Esophagus squamous epithelium (tissue), 4 donors: ENCODE data around the gene MS4A3.

Source experiments
- POLR2A ChIP-seq, 4 donors: fragments of 450-650 bp; IDR thresholded peaks; one replicate each; pipeline ENCODE4 v1.6.1; 2017; ENCODE audit warnings: antibody characterized with exemption in 4 of 4, mild to moderate bottlenecking in 4 of 4, moderate library complexity in 3 of 4
- TF ChIP-seq, protein P1 (sequence below), 6 experiments: fragments of 450-650 bp in 4 of 6; fragments of 200-600 bp in 2 of 6; sonication (generic) in 2 of 6; IDR thresholded peaks; one replicate each; pipeline ENCODE4 v1.5.1; 2016 to 2019; ENCODE audit warnings: antibody characterized with exemption in 6 of 6, mild to moderate bottlenecking in 4 of 6, moderate library complexity in 4 of 6

DNA sequence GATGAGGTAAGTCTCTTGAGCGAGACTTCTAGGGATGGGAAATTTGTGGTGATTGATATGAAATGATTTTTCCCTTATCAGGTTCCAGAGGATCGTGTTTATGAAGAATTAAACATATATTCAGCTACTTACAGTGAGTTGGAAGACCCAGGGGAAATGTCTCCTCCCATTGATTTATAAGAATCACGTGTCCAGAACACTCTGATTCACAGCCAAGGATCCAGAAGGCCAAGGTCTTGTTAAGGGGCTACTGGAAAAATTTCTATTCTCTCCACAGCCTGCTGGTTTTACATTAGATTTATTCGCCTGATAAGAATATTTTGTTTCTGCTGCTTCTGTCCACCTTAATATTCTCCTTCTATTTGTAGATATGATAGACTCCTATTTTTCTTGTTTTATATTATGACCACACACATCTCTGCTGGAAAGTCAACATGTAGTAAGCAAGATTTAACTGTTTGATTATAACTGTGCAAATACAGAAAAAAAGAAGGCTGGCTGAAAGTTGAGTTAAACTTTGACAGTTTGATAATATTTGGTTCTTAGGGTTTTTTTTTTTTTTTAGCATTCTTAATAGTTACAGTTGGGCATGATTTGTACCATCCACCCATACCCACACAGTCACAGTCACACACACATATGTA, 39.1 kb downstream of the MS4A3 start:
- TF ChIP-seq, protein P1, sequence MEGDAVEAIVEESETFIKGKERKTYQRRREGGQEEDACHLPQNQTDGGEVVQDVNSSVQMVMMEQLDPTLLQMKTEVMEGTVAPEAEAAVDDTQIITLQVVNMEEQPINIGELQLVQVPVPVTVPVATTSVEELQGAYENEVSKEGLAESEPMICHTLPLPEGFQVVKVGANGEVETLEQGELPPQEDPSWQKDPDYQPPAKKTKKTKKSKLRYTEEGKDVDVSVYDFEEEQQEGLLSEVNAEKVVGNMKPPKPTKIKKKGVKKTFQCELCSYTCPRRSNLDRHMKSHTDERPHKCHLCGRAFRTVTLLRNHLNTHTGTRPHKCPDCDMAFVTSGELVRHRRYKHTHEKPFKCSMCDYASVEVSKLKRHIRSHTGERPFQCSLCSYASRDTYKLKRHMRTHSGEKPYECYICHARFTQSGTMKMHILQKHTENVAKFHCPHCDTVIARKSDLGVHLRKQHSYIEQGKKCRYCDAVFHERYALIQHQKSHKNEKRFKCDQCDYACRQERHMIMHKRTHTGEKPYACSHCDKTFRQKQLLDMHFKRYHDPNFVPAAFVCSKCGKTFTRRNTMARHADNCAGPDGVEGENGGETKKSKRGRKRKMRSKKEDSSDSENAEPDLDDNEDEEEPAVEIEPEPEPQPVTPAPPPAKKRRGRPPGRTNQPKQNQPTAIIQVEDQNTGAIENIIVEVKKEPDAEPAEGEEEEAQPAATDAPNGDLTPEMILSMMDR (IDR thresholded peaks at IDR 0.05): no peak
- TF ChIP-seq POLR2A (IDR thresholded peaks at IDR 0.05): no peak
